ENCODE results near the gene GDF7. TPM values are rescaled to one million over a fixed set of nuclear protein-coding genes. Genes with fewer than 3 reads are reported as not detected.

GDF7 gene
- total and polyA plus RNA-seq, 2 of the 8 experiments (the other 6 are each of a cell fraction or from before 2014, with no cell fraction given) = 0.04 to 0.06 TPM

GRCh38 chr2:20668871-20669475 lies 2.0 kb downstream of the GDF7 start:
- Histone ChIP-seq H3K4me3 (ENCODE audit: extremely low read depth in 1 of 4, insufficient read depth in 2 of 4, low read depth in 3 of 4, low read length in 4 of 4) (peak overlapping the region in 1 of 4 experiments; percentile 20; a peak in 1 of 8 replicates), H2BK15ac (ENCODE audit: low read length) (no peak overlapping the region), H2BK120ac (replicated peaks; ENCODE audit: low read depth, low read length) (no peak overlapping the region), H3K36me3 (ENCODE audit: control insufficient read depth in 2 of 4, insufficient read depth in 4 of 4, low read length in 3 of 4) (peaks cover 0 to 5% (median 0%) of the 10 kb centered on the region in 4 experiments; a peak in 1 of 8 replicates), H2BK5ac (ENCODE audit: low read depth, low read length) (no peak overlapping the region), H4K20me1 (replicated peaks in 1 of 2; ENCODE audit: control insufficient read depth in 1 of 2, insufficient read depth in 2 of 2, low read length in 2 of 2) (peaks cover 2 to 13% of the 10 kb centered on the region in 2 experiments), H3K4me2 (ENCODE audit: insufficient read depth in 1 of 2, low read depth in 2 of 2, low read length in 2 of 2) (peak overlapping the region; percentile 47 to 76; a peak in 3 of 4 replicates), H3K23me2 (ENCODE audit: low read depth, low read length) (peaks cover 17% of the 10 kb centered on the region; the same call in 1 of the 2 replicates), H2AFZ (ENCODE audit: low read length) (no peak overlapping the region), H2BK20ac (ENCODE audit: low read length) (no peak overlapping the region), H3K79me2 (ENCODE audit: control insufficient read depth in 1 of 2, insufficient read depth in 2 of 2, low read length in 2 of 2) (no peaks in the 10 kb centered on the region), H4K5ac (ENCODE audit: insufficient read length, low read depth, low read length) (no peak overlapping the region), H4K91ac (replicated peaks; ENCODE audit: insufficient read length, low read length) (no peak overlapping the region), H3K4me1 (replicated peaks in 1 of 4; ENCODE audit: control insufficient read depth in 3 of 4, insufficient read depth in 4 of 4, low read length in 3 of 4) (peaks cover 8 to 40% (median 19%) of the 10 kb centered on the region in 4 experiments), H3K9ac (replicated peaks in 1 of 4; ENCODE audit: extremely low read depth in 1 of 4, low read depth in 3 of 4, low read length in 3 of 4) (no peak overlapping the region), H3K79me1 (ENCODE audit: low read depth, low read length) (no peaks in the 10 kb centered on the region), H3K23ac (ENCODE audit: insufficient read length) (no peak overlapping the region), H3K14ac (ENCODE audit: insufficient read length) (no peak overlapping the region), H3K18ac (ENCODE audit: extremely low read depth, low read length) (no peak overlapping the region), H2BK12ac (ENCODE audit: low read depth, low read length) (0 out of 2 replicates have a peak overlapping the region, but pooled peaks have one; percentile 43), H3K4ac (replicated peaks; ENCODE audit: insufficient read length, low read depth, low read length) (no peak overlapping the region), H3K27ac (ENCODE audit: low read depth, low read length) (no peak overlapping the region), H2AK5ac (ENCODE audit: low read depth, low read length) (no peak overlapping the region), H3K56ac (replicated peaks; ENCODE audit: insufficient read length, low read depth, low read length) (no peak overlapping the region), H3K9me3 (ENCODE audit: insufficient read depth in 2 of 2, low read depth in 1 of 2, low read length in 1 of 2) (no peaks in the 10 kb centered on the region; a peak in 1 of 4 replicates), H3K27me3 (replicated peaks in 1 of 4; ENCODE audit: control insufficient read depth in 3 of 4, extremely low read depth in 1 of 4, insufficient read depth in 3 of 4, low read length in 3 of 4) (peaks cover 73 to 96% (median 89%) of the 10 kb centered on the region in 4 experiments), H4K8ac (ENCODE audit: extremely low read depth, insufficient read depth, low read length) (no peak overlapping the region)
- peak; percentile 11 for TF ChIP-seq RNF2 (IDR thresholded peaks at IDR 0.05; ENCODE audit: borderline replicate concordance, low read depth, low read length, missing control alignments, poor library complexity, severe bottlenecking)
- TF ChIP-seq SIX5 (IDR thresholded peaks at IDR 0.05; ENCODE audit: low read depth, low read length) = no peak
- DNase-seq (ENCODE audit: low read depth in 1 of 2, low spot score in 2 of 2) (no peak), FAIRE-seq (no peak)
- WGBS, 2 experiments (ENCODE audit: extremely low coverage in 1 of 2, insufficient coverage in 1 of 2, insufficient read length in 1 of 2, insufficient replicate concordance in 2 of 2, low coverage in 1 of 2, low lambda C conversion rate in 2 of 2, missing lambda C conversion rate in 1 of 2) = 53% methylated on average over 8 of the region's 8 CpGs; no CpG with 5 or more reads in 1 of the 2 experiments
- ChIA-PET POLR2A (ENCODE audit: partially characterized antibody) (interaction anchor here (0.7 kb wide), 1 partner anchor 64 kb away, joined by 4 read pairs; no protein-coding TSS in a partner anchor), CTCF (ENCODE audit: partially characterized antibody) (interaction anchor here (0.6 to 2.2 kb wide), 4 partner anchors 8 to 20 kb away, joined by 3 to 15 read pairs (median 5); no protein-coding TSS in a partner anchor)

Data from H1 (cell line).